NCI-H2196 treated with DMSO at 0.1 percent for 48 hours (cell line): ENCODE results near the gene OR5H1.
"Not testable (repeated sequence)": the region's sequence is repeated elsewhere in the genome, so short reads cannot be mapped to it uniquely, and the experiment has no call there.

ENCODE experiments used
- DNase-seq: peaks from one replicate; lab custom pipeline; 2025; ENCODE audit not compliant: unreplicated experiment; lab: John Stamatoyannopoulos, UW

The OR5H1 gene

DNA sequence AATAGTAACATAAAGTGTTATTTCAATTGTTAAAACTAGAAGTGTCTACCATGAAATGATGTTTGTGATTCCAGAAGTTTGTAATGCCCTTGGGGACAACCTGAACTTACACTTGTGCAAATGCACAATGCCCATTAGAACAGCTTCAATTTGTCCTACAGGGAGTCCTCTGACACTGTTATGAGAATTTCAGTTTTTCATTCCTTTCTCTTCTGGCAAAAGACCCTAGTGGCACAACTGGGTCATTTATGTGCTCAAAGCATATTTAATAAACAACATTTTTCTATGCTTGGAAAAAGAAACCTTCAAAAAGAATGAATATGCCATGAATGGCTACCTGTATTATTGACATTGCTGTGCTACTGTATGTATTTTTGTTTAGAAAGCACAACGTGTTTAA, at the start of gene OR5H1:
TSS of gene OR5H1 (plus strand) at position 301 of the 400 bp plus-strand sequence. CDS start 1,977 bp downstream, outside the sequence.
- DNase-seq, result no peak

DNA sequence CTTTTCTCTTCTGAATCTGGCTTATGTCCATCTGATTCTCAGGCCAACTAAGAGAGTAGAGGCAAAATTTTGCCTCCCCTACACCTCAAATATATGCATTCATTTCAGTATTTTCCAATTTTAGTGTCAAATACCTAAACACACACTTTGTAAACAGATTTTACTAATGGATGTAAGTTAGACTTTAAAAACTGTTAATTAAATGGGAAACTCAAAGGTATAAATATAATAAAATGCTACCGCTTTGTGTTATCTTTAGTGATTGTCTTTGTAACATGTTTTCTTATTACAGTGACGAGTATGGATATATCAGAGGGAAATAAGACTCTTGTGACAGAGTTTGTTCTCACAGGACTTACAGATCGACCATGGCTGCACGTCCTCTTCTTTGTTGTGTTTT, 43.6 kb upstream of the OR5H1 start, which contains the start of gene OR5AC2:
TSS of gene OR5AC2 (plus strand) at position 301 of the 400 bp plus-strand sequence. CDS start at position 301, 0 bp downstream.
- DNase-seq, result no peak

DNA sequence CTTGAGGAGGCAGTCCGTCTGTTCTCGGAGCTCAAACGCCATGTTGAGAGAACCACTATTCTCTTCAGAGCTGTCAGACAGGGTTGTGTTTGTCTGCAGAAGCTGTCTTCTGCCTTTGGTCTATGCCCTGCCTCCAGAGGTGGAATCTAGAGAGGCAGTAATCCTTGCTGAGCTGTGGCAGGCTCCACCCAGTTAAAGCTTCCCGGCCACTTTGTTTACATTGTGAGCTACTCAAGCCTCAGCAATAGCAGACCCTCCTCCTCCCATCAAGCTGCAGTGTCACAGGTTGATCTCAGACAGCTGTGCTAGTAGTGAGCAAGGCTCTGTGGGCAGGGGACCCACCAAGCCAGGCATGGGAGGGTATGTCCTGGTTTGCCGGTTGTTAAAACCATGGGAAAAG, 34.6 kb upstream of the OR5H1 start:
- DNase-seq, result no peak

DNA sequence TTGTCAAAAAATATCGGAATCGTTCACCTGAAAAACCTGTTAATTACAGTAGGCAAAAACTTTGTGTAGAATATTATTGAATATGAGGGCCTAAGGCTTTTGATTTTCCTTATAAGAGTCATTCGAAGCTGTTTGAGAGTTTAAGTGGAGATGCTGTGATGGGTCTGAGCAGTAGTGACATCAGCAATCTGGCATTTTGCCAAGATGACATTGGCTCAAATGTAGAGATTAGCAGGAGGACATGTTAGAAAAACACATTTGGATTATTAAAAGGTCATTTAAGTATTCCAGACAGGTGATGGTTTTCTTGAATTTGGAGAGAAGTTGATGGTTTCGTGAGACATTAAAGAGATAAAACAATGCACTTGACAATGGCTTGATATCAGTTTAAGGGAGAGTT, 30.7 kb upstream of the OR5H1 start:
- DNase-seq, result no peak

DNA sequence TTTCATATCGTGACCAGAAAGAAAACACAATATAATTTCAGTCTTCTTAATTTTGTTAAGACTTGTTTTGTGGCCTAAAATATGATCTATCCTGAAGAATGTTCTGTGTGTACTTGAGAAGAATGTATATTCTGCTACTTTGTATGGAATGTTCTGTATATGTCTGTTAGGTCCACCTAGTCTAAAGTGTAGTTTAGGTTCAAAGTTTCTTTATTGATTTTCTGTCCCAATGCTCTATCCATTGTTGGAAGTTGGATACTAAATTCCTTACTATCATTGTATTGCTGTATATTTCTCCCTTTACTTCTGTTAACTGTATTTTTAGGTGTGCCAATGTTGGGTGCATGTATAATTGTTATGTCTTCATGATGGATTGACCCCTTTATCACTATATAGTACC, 22.4 kb upstream of the OR5H1 start:
- DNase-seq, result no peak

DNA sequence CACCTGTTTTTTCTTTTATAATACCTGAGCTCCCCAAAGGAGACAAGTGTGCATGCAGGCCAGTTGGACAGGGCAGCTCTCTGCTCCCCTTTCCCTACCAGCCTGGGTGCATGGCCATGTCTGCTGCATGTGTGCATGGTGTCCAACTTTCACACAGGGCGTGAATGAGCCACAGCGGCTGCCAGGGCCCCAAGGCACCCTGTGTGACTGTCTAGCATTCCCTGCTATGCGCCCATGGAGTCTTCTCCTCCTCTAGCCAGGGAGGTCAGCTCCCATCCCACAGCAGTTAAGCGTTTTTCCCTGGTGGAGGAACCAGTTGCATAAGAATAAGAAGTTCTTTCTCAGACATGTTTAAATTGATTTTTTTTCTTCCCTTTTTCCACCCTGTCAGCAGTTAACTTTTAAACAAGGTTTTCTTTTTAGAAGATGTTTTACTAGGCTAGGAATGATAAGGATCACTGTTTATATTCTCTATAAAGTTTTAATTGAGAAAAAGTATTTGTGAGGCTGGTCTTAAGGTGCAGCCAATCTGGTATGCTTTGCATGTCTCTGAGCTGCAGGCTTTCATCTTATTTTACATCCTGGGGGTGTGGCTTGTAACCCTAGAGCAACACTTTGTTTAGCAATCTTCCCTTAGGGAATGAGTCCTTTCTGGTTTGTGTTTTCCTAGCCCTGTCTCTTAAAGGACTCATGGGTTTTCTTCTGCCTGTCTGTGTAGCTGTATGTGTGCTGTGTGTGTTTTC, 20.5 kb upstream of the OR5H1 start:
- no peak for DNase-seq

DNA sequence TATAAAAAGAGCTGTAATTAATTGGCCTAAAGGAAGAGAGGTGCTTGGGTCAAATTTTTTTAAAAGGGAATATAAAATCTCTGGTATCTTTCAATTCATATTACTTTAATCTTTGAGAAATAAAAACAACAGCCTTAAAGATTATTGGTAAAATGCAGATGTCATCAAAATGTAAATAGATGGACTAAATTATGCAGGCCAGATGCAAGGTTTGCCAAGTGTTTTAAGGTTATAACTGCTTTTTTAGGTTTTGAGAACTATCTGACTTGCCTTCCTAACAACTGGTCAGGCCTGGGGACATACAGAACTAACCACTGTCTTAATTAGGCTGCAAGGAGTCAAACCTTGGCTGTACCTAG, 20.0 kb upstream of the OR5H1 start:
- DNase-seq, result no peak

DNA sequence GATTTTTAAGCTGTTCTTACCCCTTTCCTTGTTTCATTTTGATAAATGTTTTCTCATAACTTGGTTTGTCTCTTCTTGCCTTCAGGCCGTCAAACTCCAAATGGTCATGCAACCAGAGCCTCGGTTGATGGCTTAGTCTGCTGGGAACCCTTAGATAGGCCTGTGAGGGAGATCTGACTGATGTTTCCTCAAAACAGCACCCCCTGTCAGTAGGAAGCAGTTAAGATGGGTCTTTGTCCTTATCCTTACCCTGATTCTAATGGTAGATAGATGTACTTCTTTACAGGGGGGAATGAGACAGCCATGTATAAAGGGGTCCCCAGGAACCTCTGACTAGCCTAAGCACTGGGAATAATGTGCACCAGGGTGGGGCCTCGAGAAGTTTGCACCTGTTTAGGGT, 16.3 kb upstream of the OR5H1 start:
- no peak for DNase-seq

DNA sequence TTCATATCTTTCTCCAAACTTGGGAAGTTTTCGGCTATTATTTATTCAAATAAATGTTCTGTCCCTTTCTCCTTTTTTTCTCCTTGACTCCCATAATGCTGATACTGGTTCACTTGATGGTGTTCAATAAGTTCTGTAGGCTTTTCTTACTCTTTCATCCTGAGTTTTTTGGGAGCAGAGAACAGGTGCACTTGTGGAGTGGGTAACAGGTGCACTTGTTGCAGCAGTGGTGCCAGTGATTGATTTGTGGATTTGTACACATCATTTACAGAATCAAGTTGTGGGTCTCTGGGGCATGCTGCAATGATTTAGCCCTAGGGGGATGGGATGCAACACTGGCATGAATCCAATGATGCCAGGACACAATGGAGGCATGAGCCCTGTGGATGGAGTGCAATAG, 14.8 kb upstream of the OR5H1 start:
- no peak for DNase-seq

DNA sequence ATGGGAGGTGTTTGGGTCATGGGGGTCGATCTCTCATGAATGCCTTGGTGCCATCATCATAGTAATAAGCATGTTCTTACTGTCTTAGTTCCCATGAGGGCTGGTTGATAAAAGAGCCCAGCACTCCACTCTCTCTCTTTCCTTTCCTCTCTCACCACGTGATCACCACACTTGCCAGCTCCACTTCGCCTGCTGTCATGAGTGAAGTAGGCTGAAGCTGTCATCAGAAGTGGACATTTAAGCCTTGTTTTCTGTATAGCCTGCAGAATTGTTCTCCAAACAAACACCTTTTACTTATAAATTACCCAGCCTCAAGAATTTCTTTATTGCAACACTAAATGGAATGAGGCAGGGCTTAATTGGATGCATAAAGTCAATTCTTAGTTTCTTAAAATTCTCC, 6.1 kb downstream of the OR5H1 start:
- no peak for DNase-seq

DNA sequence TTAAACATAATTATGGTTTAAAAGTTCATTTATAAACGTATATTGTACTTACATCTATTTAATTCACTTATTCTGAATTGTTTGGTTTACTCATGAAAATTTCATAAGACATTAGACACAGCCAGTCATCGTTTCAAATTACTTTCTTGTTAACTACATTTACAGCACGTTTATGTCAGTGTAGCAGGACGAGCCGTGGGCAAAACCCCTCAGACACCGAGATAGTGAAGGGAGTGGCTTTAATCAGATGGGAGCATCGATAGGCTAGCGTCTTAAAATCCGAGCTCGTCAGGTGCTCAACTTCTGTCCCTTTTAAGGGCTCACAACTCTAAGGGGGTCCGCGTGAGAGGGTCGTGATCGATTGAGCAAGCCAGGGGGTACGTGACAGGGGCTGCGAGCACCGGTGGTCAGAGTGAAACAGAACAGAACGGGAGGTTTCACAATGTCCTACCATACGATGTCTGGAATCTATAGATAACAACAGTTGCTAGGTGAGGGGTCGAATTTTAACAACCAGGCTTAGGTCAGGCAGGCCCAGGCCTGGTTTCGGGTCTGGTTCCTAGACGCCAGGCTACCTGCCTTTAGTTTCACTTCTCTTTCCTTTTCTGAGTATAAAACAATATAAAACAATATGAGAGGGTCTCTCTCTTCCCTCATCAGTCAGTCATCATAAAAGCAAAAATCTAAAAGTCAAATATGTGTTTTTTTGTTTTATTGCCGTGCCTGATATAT, 7.5 kb downstream of the OR5H1 start:
- not testable (repeated sequence) for DNase-seq

DNA sequence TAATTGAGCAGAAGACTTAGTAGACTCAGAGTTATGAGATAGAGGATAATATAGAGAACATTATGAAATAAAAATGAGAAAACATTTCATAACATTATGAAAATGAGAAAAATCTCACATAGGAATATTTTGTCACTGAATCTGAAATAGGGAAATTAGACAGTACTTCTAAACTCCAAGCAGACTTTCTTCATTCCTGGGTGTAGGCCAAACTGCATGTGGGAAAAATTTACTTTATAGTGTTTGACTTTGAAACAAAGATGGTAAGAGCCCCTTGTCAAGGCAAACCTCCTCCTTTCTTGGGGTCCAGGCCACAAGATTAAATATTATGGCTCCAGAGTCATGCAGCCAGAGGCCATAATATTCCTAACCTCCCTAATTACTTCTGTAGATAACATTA, 10.0 kb downstream of the OR5H1 start:
- no peak for DNase-seq

DNA sequence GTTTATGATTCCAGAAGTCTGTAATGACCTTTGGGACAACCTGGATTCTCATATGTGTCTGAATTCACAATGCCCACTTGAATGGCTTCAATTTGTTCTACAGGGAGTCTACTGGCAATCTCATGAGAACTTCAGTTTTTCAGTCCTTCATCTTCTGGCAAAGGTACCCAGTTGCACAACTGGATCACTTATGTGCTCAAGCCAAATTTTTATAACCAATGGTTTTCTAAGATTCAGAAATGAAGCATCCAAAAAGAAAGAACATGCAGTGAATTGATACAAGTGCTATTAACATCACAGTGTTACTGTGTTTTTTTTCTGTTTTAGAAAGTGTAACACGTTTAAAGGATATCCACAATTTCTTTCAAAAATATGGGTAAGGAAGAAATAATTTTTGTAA, 16.7 kb downstream of the OR5H1 start, which contains the start of gene OR5H14:
TSS of gene OR5H14 (plus strand) at position 301 of the 400 bp plus-strand sequence. CDS start 1,907 bp downstream, outside the sequence.
- no peak for DNase-seq

DNA sequence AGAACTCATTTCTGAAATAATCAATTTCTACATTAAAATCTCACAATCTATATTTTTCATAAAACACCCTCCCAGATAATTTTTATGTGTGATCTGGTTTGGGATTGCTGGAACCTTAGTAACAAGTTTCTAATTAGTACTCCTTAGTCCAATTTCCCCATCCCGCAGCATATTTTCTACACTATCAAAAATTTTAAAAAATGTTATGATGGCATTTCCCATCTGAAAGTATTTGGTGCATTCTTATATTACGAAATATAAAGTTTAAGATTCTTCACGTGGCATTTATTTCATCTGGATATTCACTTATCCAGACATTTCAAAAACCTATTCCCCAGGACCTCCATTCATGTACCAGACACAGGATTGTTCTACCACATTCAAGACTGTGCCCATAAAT, 18.2 kb downstream of the OR5H1 start:
- DNase-seq, result no peak

DNA sequence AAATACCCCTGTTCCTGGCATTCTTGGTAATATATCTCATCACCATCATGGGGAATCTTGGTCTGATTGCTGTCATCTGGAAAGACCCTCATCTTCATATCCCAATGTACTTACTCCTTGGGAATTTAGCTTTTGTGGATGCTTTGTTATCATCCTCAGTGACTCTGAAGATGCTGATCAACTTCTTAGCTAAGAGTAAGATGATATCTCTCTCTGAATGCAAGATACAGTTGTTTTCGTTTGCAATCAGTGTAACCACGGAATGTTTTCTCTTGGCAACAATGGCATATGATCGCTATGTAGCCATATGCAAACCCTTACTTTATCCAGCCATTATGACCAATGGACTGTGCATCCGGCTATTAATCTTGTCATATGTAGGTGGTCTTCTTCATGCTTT, 18.9 kb downstream of the OR5H1 start:
- not testable (repeated sequence) for DNase-seq

DNA sequence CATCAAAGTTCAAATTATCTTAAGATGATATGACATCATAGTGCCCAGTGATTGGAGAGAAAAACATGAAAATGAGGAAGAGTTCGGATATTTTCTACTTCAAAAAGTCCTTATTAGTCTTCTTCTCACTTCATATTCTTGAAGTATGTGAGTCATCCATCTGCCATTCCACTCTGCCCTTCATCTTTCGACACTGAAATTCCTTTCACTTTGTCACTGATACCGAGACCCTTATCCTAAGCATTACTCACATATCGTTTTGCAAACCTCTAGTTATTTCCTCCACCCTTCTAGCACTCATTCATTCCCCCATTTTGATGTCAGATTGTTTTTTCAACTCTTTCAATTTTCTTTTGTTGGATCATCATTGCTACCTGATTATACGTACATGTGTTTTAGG, 20.7 kb downstream of the OR5H1 start:
- DNase-seq, result no peak

DNA sequence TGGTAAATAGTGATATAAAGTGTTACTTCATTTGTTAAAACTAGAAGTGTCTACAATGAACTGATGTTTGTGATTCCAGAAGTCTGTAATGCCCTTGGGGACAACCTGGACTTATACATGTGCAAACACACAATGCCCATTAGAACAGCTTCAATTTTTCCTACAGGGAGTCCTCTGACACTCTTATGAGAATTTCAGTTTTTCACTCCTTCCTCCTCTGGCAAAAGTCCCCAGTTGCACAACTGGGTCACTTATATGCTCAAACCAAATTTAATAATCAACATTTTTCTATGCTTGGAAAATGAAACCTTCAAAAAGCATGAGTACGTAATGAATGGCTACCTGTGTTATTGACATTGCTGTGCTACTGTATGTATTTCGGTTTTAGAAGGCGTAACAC, 35.9 kb downstream of the OR5H1 start, which contains the start of gene OR5H15:
TSS of gene OR5H15 (plus strand) at position 301 of the 400 bp plus-strand sequence. CDS start 2,004 bp downstream, outside the sequence.
- no peak for DNase-seq

DNA sequence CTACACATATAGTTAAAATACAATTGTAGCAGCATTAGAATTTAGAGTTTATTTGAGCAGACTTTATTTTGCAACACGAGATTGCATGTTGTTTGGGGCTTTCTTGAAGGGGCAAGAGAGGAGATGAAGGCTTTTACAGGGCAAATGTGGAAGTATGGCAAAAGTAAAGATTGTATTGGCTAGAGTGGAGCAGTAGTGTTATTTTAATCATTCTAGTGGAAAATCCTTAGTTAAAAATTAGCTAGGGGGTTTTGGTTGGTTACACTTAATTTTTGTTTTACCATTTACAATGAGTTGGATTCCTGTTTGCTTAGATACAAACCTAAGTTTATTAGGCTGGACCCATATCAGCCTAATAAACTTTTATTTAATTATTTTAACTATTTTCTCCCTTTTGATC, 40.5 kb downstream of the OR5H1 start:
- no peak for DNase-seq

DNA sequence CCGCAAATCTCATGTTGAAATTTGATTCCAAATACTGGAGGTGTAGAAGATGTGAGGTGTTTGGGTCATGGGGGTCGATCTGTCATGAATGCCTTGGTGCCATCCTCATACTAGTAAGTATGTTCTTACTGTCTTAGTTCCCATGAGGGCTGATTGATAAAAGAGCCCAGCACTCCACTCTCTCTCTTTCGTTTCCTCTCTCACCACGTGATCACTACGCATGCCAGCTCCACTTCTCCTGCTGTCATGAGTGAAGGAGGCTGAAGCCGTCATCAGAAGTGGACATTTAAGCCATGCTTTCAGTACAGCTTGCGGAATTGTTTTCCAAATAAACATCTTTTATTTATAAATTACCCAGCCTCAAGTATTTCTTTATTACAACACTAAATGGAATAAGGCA, 42.1 kb downstream of the OR5H1 start:
- DNase-seq, result no peak

DNA sequence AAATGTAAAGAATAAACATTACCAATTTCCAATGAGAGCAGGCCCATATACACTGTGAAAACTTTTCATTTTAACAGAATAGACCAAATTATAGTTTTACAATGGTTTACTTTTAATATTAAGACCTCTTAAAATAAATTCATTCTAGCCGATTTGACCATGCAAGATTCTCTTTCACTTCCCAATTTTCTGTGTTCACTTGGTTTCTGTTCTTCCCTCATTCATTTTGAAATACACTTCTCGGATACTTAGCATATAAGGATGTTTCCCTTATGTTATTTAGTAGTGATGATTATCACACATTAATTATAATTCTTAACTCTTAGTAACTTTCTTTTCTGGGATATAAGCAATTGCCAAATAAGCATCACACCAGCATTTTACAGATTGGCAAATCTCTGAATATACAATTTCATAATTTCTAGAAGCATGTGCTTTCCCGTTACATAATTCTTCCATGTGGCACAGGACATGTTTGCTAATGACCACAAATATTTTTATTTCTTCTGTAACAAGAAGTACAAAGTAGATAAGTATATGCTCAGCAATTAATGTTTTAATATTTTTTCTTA, 49.9 kb downstream of the OR5H1 start:
- no peak for DNase-seq

DNA sequence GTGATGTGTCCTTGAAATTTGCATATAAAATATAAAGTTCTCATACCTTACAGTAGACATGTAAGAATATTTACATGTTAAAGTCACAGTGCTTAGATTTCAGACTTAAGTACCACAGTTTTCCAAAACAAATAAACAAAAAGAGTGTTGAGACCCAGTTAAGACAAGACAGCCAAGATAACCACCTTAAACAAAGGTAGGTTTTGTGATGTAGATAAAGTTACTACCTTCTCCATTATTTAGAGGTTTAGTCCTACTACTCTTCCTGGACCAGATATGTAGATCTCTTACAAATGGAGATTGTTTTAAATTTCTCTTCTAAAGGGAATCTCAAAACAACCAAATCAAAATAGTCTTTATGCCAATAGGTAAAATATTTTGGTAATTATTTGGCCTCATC, 51.7 kb downstream of the OR5H1 start:
- no peak for DNase-seq

DNA sequence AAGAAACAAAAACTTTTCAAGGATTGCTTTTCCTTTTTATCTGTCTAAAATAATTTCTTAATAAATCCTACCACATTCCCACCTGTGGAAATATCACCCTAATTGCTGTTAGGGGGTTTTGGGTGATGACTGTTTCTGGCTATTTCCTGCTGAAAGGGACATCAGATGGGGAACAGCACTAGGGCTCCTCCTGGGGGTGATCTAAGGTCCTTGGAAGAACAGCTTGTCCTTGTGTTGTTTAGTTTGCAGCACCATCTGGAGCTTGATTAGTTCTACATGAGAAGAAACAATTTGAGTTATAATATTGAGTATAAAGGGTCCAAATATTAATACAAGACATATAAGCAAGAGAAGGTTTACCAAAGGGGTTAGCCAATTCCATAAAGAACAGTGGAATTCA, 54.7 kb downstream of the OR5H1 start:
- no peak for DNase-seq
